Measurements from ENCODE around the gene ARL4A.

The ARL4A gene

DNA sequence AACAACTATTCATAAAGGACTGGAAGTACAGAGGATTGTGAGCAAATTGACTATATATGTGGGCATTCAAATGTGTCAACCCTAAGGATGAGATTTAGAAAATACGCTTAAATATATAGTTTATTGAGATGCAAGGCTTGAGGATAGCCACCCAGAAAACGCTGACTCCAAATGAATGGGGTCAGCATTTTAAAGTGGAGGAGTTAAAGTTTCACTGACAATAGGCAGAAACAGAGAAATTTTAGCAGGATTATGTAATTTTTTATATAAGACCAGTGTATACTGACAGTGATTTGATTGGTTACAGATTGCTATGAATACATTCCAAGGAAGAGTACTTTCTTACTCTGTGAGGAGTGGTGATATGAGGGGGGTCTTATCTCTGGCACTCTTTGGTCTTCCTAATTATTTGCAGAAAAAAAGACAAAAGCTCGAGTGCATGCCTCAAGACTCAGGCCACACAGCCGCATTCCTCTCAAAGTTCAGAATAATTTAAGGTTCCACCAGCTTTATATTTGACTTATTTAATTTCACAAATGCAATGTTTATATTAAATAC lies 38.6 kb upstream of the ARL4A start:
- peak; percentile 8; the same call in 2 of the 3 replicates for ATAC-seq

DNA sequence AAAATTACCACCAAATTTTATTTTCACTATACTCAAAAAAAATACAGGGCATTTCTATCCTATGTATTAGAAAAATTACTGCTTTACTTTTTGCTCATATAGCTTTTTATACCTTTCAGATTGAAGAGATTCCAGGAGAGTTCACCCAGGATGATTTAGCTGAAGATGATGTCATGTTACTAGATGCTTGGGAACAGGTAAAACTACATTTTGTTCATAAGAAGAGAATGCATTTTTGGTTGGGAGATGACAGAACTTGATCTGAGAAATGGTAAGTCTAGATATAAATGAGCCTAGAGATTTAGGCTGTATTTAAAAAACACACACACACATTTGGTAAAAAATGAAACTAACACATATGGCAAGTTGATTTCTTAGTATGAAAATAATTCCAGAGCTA lies 38.1 kb upstream of the ARL4A start:
- no peak for ATAC-seq
- TF ChIP-seq CSDC2 (CRISPR knock-in tag; IDR thresholded peaks at IDR 0.05) = no peak
- TF ChIP-seq TOX (CRISPR knock-in tag; IDR thresholded peaks at IDR 0.05; ENCODE audit: borderline replicate concordance) = no peak
- TF ChIP-seq ZFP30 (CRISPR knock-in tag; IDR thresholded peaks at IDR 0.05) = no peak
- no peak for TF ChIP-seq SNAI2 (CRISPR knock-in tag; IDR thresholded peaks at IDR 0.05)
- no peak for TF ChIP-seq ZFP3 (CRISPR knock-in tag; IDR thresholded peaks at IDR 0.05)
- TF ChIP-seq, protein P1, sequence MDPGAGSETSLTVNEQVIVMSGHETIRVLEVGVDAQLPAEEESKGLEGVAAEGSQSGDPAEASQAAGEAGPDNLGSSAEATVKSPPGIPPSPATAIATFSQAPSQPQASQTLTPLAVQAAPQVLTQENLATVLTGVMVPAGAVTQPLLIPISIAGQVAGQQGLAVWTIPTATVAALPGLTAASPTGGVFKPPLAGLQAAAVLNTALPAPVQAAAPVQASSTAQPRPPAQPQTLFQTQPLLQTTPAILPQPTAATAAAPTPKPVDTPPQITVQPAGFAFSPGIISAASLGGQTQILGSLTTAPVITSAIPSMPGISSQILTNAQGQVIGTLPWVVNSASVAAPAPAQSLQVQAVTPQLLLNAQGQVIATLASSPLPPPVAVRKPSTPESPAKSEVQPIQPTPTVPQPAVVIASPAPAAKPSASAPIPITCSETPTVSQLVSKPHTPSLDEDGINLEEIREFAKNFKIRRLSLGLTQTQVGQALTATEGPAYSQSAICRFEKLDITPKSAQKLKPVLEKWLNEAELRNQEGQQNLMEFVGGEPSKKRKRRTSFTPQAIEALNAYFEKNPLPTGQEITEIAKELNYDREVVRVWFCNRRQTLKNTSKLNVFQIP (CRISPR knock-in tag; IDR thresholded peaks at IDR 0.05; ENCODE audit: borderline replicate concordance, low read depth) = no peak
- TF ChIP-seq ZNF565 (CRISPR knock-in tag; conservative IDR thresholded peaks at IDR 0.05; ENCODE audit: low read depth) = no peak
- no peak for TF ChIP-seq GLIS3 (CRISPR knock-in tag; IDR thresholded peaks at IDR 0.05)
- TF ChIP-seq ESRRG (CRISPR knock-in tag; IDR thresholded peaks at IDR 0.05) = no peak

More for the DNA sequence above, 38.6 kb upstream of the ARL4A start:
- TF ChIP-seq ARNTL (CRISPR knock-in tag; IDR thresholded peaks at IDR 0.05; ENCODE audit: borderline replicate concordance, low read depth) (no peak), ISL1 (CRISPR knock-in tag; IDR thresholded peaks at IDR 0.05) (peak; percentile 29; the same call in 1 of the 2 replicates)

DNA sequence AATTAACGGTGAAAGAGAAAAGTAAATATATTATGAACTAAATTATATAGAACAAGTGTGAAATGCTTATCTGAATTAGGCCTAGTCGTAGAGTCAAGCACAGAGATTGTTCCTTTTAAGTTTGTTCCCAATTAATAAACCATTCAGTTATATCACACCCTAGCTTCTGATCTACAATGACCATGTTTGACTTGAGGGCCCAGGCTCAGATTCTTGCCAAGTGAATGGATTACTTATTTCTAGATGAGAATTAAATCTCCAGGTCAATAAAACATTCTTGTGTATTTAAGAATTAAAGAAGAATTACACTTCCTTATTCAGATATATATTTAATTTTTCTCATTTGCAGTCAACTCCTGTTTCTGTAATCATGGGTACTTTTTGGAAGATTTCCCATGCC lies 37.4 kb upstream of the ARL4A start:
- TF ChIP-seq TOX (CRISPR knock-in tag; IDR thresholded peaks at IDR 0.05; ENCODE audit: borderline replicate concordance) = no peak
- TF ChIP-seq, protein P2, sequence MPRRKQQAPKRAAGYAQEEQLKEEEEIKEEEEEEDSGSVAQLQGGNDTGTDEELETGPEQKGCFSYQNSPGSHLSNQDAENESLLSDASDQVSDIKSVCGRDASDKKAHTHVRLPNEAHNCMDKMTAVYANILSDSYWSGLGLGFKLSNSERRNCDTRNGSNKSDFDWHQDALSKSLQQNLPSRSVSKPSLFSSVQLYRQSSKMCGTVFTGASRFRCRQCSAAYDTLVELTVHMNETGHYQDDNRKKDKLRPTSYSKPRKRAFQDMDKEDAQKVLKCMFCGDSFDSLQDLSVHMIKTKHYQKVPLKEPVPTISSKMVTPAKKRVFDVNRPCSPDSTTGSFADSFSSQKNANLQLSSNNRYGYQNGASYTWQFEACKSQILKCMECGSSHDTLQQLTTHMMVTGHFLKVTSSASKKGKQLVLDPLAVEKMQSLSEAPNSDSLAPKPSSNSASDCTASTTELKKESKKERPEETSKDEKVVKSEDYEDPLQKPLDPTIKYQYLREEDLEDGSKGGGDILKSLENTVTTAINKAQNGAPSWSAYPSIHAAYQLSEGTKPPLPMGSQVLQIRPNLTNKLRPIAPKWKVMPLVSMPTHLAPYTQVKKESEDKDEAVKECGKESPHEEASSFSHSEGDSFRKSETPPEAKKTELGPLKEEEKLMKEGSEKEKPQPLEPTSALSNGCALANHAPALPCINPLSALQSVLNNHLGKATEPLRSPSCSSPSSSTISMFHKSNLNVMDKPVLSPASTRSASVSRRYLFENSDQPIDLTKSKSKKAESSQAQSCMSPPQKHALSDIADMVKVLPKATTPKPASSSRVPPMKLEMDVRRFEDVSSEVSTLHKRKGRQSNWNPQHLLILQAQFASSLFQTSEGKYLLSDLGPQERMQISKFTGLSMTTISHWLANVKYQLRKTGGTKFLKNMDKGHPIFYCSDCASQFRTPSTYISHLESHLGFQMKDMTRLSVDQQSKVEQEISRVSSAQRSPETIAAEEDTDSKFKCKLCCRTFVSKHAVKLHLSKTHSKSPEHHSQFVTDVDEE (CRISPR knock-in tag; IDR thresholded peaks at IDR 0.05) = no peak
- TF ChIP-seq, protein P3, sequence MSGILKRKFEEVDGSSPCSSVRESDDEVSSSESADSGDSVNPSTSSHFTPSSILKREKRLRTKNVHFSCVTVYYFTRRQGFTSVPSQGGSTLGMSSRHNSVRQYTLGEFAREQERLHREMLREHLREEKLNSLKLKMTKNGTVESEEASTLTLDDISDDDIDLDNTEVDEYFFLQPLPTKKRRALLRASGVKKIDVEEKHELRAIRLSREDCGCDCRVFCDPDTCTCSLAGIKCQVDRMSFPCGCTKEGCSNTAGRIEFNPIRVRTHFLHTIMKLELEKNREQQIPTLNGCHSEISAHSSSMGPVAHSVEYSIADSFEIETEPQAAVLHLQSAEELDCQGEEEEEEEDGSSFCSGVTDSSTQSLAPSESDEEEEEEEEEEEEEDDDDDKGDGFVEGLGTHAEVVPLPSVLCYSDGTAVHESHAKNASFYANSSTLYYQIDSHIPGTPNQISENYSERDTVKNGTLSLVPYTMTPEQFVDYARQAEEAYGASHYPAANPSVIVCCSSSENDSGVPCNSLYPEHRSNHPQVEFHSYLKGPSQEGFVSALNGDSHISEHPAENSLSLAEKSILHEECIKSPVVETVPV (CRISPR knock-in tag; IDR thresholded peaks at IDR 0.05) = no peak
- TF ChIP-seq, protein P4, sequence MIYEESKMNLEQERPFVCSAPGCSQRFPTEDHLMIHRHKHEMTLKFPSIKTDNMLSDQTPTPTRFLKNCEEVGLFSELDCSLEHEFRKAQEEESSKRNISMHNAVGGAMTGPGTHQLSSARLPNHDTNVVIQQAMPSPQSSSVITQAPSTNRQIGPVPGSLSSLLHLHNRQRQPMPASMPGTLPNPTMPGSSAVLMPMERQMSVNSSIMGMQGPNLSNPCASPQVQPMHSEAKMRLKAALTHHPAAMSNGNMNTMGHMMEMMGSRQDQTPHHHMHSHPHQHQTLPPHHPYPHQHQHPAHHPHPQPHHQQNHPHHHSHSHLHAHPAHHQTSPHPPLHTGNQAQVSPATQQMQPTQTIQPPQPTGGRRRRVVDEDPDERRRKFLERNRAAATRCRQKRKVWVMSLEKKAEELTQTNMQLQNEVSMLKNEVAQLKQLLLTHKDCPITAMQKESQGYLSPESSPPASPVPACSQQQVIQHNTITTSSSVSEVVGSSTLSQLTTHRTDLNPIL (CRISPR knock-in tag; IDR thresholded peaks at IDR 0.05; ENCODE audit: low read depth) = no peak
- no peak for TF ChIP-seq CSDC2 (CRISPR knock-in tag; IDR thresholded peaks at IDR 0.05)
- TF ChIP-seq ZC3H10 (CRISPR knock-in tag; IDR thresholded peaks at IDR 0.05) = no peak
- TF ChIP-seq BACH2 (CRISPR knock-in tag; IDR thresholded peaks at IDR 0.05; ENCODE audit: borderline replicate concordance) = no peak
- TF ChIP-seq SNAI2 (CRISPR knock-in tag; IDR thresholded peaks at IDR 0.05) = no peak
- no peak for TF ChIP-seq PPARA (CRISPR knock-in tag; IDR thresholded peaks at IDR 0.05; ENCODE audit: borderline replicate concordance)
- no peak for TF ChIP-seq ISL1 (CRISPR knock-in tag; IDR thresholded peaks at IDR 0.05)
- TF ChIP-seq RARB (CRISPR knock-in tag; IDR thresholded peaks at IDR 0.05) = no peak
- TF ChIP-seq ESRRG (CRISPR knock-in tag; IDR thresholded peaks at IDR 0.05) = no peak
- ATAC-seq = no peak

DNA sequence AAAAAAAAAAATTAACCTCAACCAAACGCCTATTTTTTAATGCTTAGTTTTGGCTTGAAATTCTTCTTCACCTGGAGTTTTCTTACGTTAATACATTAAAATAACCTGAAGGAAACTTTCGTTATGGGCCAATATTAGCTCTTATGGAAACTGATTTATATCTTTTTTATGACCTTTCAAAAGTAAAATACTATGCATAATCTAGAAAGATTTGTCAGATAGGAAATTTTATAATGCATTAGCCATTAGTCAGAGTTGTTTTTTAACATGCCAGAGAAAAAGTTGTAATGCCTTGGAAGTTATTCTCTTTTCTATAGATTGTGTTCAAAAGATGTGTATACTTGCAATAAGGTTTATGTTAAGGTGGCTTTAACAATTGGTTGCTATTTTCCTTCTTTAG lies 34.3 kb upstream of the ARL4A start:
- ATAC-seq = peak; percentile 55
- TF ChIP-seq, protein P2 (CRISPR knock-in tag; IDR thresholded peaks at IDR 0.05) = no peak
- peak; percentile 80 for TF ChIP-seq ISL1 (CRISPR knock-in tag; IDR thresholded peaks at IDR 0.05)

Measured in SK-N-SH treated with all-trans-retinoic acid at 6 μM for 48 hours (cell line).